NT2/D1 (cell line): ENCODE measurements around the gene GRB7.

Experiments
- SUZ12 ChIP-seq: IDR thresholded peaks from 2 replicates; pipeline ENCODE4 v1.6.1; 2011; ENCODE audit not compliant: insufficient read length, insufficient read depth; ENCODE audit errors: extremely low read depth
- YY1 ChIP-seq: IDR thresholded peaks from 2 replicates; pipeline ENCODE4 v1.6.1; 2011; ENCODE audit not compliant: insufficient read length, insufficient read depth
- ZNF274 ChIP-seq: IDR thresholded peaks from 2 replicates; pipeline ENCODE4 v1.6.1; 2011; ENCODE audit warnings: mild to moderate bottlenecking, low read depth, low read length

- TF ChIP-seq YY1 (no peak), ZNF274 (no peak), SUZ12 (no peak)
Measured at GRCh38 chr17:39722965-39723848, 14.5 kb upstream of the GRB7 start.
